HG03575 (cell line): ENCODE data around the gene KATNA1.
A peak's percentile ranks its signal among the peaks of the same experiment; 100 is the strongest.
"Not testable (repeated sequence)": the region's sequence is repeated elsewhere in the genome, so short reads cannot be mapped to it uniquely, and the experiment has no call there.

ENCODE experiments used
- ATAC-seq: cut with Tn5 transposase; IDR thresholded peaks from one replicate; pipeline ENCODE4 v1.9.1; 2021; ENCODE audit not compliant: unreplicated experiment, insufficient number of reproducible peaks, low FRiP score; ENCODE audit errors: extremely low read depth

KATNA1 gene

GRCh38 chr6:149648148-149649145 is at the start of gene KATNA1:
Gene KATNA1 (minus strand): TSS chr6:149648714. CDS start chr6:149638547, 10,167 bp downstream.
- peak; percentile 28 for ATAC-seq

DNA sequence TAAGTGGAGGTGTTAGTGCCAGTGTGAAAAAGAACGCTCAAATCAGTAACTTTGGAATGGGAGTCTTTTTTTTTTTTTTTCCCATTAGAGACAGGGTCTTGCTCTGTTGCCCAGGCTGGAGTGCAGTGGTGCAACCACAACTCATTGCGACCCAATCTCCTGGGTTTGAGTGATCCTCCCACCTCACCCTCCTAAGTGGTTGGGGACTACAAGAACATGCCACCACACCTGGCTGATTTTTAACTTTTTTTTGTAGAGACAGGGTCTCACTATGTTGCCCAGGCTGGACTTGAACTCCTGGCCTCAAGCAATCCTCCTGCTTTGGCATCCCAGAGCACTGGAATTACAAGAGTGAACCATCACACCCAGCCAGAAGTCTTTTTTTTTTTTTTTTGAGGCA is 49.7 kb upstream of the KATNA1 start:
- no peak for ATAC-seq

DNA sequence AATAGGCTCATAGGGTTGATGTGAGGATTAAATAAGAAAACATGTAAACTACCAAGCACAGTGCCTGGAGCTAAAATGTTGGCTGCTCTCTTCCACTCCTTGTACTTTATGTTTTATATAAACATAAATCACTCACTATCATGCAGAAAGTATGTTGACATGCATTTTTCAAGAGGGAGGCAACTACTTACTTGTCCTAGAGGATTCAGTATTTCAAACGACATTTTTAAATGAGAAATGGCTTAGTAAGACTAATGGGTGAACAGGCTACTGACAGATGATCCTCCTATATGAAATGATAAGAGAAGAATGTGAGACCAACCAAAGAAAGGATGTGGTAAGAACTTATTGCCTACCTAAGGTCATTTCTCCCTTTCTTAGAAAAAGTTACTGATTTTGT is 48.4 kb upstream of the KATNA1 start:
- no peak for ATAC-seq

DNA sequence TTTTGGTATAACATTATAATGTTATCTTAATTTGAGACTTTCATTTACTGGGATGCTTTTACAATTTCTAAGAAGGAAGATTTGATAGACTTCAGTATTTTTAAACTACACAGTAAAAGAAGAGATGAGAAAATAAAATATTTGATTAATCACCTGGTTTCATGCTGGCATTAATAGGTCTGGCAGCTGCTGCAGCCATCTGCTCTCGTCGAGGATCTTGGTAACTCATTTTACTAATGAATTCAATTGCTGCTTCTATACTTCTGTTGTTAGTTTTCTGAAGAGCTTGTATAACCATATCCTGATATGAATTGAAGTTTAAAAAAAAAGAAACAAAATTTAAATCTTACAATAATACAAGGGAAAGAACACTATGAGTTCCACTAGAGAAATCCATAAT is 46.4 kb upstream of the KATNA1 start:
- ATAC-seq: no peak

- ATAC-seq: no peak
These were observed 42.7 kb upstream of the KATNA1 start for GRCh38 chr6:149691201-149691600.

- ATAC-seq: no peak
These were observed 37.7 kb upstream of the KATNA1 start for GRCh38 chr6:149686230-149686629.

DNA sequence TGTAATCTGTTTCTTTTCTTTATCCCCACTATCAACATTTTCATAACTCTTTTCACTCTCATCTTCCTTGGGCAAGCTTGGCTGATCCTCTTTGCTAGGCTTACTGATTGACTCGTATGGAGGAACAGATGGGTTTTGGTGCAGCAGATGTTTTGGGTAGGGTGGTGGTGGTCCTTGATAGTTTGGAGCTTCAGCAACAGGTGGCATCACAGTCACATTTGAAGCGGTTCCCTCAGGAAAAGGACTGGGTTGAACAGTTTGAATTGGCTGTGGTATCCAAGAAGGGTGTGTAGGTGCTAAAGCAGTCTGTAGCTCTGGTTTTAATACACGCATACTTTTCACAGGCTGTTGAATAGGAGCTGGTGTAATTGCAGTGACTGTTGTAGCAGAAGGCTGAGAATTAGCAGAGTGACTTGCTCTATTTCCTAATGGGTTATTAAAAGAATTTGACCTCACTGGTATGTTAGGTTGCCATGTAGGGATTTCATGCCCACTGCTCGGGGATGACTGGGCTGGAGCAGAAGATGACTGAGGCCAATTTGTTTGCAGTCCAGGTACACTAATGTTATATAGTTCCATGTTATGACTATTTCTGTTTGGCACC is 34.8 kb upstream of the KATNA1 start:
- ATAC-seq: no peak

DNA sequence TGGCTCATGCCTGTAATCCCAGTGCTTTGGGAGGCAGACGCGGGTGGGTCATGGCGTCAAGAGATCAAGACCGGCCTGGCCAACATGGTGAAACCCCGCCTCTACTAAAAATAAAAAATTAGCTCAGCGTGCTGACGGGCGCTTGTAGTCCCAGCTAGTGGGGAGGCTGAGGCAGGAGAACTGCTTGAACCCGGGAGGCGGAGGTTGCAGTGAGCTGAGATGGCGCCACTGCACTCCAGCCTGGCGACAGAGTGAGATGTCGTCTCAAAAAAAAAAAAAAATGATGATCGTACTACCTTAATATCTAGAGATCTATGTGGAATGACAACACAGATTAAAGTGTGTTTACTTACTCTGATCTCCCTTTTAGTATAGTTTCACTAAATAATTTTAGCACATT is 33.3 kb upstream of the KATNA1 start:
- ATAC-seq: not testable (repeated sequence)

DNA sequence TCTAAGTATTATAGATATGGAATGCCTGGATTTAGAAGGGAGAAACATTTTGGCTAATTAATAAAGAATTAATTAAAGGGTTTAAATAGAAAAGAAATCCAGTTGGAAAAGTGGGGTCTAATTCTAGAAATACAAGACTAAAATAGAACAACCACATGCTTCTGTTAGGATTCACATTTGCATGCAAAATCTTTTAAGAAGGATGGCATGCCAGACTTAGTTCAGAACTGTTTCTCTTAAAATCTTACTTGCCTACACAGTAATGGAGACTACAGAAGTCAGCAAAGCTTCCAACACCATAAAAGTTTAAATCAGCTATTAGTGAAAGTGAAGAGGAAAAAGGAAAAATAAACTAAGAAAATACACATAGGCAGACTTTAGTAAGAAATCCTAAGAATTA is 32.7 kb upstream of the KATNA1 start:
- no peak for ATAC-seq

- no peak for ATAC-seq
These were observed 32.0 kb upstream of the KATNA1 start for GRCh38 chr6:149680503-149680902.

- not testable (repeated sequence) for ATAC-seq
These were observed 23.8 kb upstream of the KATNA1 start for GRCh38 chr6:149672265-149672664.

DNA sequence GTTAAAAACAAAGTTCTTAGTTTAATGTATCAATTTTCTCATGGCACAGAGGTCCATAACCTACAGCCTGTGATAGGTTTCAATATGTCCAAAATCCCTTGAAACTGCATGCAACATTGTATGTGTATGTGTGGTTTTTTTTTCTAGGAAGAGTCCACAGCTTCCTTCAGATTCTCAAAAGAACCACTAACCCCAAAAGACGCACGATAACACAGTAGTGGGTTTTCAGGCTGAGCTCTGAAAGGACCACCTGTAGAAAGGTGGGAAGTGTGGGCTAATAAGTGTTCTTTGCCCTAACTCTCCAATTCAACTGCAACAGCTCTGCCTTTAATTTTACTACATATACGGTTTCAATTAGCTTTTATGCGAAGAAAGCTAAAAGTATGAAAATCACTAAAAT is 11.5 kb upstream of the KATNA1 start:
- no peak for ATAC-seq

DNA sequence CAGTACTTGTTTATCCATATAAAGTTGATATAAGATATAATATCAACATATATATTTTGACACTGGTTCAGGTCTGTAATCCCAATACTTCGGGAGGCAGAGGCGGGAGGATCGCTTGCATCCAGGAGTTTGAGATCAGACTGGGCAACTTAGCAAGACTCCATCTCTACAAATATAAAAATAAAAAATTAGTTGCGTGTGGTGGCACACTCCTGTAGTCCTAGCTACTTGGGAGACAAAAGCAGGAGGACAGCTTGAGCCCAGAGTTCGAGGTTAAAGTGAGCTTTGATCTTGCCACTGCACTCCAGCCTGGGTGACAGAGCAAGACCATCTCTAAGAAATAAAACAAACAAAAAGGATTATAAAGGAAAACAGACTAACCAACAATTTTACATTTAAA is 8.9 kb upstream of the KATNA1 start:
- no peak for ATAC-seq

DNA sequence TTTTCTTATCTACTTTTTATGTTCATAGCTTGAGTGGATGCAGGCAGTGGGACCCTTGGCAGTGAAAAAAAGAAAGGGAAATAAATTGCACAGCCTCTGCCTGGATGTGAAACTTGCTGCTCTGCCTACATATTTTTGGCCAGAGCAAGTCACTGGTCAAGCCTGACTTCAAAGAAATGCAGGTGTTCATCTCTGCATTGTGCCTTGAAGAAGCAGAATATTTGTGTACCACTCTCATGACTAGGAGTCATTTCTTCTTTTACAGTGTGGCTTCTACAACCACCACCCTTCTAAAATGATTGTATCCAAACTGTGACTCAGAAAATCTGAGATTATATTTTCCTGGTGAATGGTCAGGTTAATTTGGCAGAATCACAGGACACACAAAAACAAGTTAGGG is 2.5 kb upstream of the KATNA1 start:
- no peak for ATAC-seq

DNA sequence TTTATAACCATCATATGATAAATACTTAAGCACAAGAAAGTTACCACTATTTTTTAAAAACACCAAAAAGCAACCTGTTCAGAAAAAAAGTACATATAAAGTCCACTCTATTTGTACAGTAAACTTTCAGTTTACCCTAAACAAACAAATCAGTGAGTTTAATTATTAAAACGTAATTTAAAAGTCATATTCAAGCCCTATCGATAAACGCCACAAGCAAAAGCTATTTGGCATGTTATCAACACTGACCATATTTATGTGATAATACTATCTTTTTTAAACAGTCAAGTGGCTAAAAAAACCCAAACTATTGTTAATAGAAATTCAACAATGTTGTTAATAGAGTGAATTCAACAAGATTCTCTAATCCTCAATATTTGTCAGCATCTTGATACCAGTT is 1.9 kb downstream of the KATNA1 start:
- ATAC-seq: no peak

DNA sequence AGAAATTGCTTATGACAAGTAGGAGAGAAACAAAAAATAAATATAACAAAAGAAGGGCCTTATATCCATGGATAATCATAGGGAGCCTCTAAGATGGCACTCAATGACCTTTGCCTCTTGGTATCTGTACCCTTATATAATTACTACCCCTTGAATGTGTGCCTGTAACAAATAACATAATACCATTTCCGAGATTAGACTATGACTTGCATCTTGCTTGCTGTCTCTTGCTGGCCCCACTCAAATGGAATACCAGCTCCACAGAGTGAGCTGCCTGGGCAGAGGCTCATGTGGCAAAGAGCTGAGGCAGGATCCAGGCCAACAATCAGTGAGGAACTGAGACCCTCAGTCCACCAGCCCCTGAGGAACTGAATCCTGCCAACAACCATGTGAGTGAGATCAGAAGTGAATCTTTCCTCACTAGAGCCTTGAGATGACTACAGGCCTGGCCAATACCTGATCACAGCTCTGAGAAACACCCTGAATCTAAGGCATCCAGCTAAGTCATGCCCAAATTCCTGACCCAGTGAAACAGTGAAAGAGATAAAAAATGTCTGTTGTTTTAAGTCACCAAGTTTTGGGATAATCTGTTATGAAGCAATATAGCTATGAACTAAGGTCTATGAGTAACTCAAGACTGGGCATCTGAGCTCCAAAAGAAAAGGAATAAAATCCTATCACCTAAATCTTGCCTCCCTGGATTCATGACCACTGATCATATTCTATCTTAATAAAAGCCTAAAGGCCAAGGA is 5.5 kb downstream of the KATNA1 start:
- no peak for ATAC-seq

GRCh38 chr6:149636124-149636523 is 12.4 kb downstream of the KATNA1 start:
- ATAC-seq: no peak

DNA sequence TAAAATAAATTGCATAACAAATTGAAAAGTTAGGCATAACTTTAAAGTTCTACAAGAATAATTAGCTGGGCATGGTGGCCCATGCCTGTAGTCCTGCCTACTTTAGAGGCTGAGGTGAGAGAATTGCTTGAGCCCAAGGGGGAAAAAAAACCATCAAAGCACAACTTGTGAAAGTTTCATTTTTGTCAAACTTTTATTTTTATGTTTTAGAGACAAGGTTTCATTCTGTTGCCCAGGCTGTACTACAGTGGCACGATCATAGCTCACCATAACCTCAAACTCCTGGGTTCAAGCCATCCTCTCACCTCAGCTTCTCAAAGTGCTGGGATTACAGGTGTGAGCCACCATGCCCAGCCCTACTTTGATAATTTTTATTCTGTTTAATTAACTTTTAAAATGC is 14.2 kb downstream of the KATNA1 start:
- no peak for ATAC-seq

DNA sequence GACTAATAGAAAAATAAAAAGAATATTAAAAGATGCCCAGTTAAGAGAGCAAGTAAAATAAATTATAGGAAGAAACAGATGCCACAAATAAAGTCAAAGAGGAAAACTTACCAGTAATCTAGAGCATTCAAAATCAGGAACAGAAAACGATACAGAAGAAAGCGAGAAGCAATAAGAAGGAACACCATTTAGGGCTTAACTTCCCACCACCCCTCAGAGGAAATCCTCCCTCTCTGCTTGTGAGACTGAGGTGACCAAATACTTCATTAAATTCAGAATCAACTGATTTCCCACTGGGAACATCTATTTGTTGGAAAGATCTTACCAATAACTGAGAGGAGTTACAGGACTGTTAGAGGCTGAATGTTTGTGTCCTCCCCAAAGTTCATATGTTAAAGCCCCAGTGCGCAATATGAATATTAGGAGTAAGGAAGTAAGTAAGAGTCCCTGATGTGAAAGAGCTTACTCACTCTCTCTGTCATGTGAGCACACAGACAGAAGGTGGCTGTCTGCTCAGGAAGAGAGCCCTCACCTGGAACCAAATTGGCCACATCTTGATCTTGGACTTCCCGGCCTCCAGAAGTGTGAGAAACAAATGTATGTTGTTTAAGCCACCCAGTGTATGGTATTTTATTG is 19.5 kb downstream of the KATNA1 start:
- ATAC-seq: no peak
